ENCODE results near the gene ASMTL. TPM values are rescaled to one million over a fixed set of nuclear protein-coding genes. Genes with fewer than 3 reads are reported as not detected.
A peak's percentile ranks its signal among the peaks of the same experiment; 100 is the strongest.

The ASMTL gene
- total RNA-seq, 1 donor from 2014 or later, result 24.5 TPM

DNA sequence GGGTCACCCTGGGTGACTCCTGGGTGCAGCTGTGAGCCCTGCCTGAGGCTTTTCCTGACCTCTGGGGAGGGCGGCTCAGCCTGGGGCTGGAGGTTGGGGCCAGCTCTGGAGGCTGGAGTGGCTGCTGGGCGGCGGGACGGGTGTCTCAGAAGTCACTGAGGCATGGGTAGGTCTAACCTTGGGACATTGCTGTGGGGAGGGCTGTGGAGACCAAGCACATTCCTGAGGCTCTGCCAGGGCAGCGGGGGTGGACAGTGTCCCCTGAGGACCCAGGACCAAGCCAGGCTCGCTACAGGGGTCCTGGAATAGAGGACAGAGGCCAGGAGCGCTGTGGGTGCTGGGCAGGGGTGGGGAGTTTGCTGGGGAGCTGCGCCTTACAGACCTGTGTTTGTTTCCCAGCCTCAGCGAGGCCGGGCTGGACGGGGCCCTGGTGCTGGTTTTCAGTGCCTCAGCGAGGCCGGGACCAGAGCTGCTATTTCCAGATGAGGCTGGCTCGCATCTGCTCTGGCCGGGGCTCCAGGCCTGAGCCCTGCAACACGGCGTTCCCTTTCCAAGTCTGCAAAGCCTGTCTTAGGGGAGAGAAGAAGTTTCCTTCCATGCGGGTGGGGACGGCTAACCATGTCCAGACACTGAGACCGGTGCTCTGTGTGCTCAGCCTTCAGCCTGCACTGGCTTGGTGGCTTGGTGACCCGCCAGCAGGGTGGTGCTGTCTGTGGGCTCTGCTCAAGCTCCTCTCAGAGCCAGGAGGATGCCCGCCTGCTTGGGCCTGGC, 57.8 kb downstream of the ASMTL start:
- TF ChIP-seq, protein P1, sequence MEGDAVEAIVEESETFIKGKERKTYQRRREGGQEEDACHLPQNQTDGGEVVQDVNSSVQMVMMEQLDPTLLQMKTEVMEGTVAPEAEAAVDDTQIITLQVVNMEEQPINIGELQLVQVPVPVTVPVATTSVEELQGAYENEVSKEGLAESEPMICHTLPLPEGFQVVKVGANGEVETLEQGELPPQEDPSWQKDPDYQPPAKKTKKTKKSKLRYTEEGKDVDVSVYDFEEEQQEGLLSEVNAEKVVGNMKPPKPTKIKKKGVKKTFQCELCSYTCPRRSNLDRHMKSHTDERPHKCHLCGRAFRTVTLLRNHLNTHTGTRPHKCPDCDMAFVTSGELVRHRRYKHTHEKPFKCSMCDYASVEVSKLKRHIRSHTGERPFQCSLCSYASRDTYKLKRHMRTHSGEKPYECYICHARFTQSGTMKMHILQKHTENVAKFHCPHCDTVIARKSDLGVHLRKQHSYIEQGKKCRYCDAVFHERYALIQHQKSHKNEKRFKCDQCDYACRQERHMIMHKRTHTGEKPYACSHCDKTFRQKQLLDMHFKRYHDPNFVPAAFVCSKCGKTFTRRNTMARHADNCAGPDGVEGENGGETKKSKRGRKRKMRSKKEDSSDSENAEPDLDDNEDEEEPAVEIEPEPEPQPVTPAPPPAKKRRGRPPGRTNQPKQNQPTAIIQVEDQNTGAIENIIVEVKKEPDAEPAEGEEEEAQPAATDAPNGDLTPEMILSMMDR (IDR thresholded peaks at IDR 0.05; ENCODE audit: unreplicated experiment), result no peak
- Mint-ChIP-seq H3K27me3 (no peaks in the 10 kb centered on the region), H3K27ac (no peak overlapping the region), H3K4me1 (ENCODE audit: low read depth) (peaks cover 20% of the 10 kb centered on the region), H3K4me3 (ENCODE audit: low read depth) (peak overlapping the region; percentile 56), H3K36me3 (ENCODE audit: insufficient read depth) (peaks cover 13% of the 10 kb centered on the region), H3K9me3 (ENCODE audit: low read depth) (no peaks in the 10 kb centered on the region)
- DNase-seq (ENCODE audit: low spot score, unreplicated experiment), result no peak

DNA sequence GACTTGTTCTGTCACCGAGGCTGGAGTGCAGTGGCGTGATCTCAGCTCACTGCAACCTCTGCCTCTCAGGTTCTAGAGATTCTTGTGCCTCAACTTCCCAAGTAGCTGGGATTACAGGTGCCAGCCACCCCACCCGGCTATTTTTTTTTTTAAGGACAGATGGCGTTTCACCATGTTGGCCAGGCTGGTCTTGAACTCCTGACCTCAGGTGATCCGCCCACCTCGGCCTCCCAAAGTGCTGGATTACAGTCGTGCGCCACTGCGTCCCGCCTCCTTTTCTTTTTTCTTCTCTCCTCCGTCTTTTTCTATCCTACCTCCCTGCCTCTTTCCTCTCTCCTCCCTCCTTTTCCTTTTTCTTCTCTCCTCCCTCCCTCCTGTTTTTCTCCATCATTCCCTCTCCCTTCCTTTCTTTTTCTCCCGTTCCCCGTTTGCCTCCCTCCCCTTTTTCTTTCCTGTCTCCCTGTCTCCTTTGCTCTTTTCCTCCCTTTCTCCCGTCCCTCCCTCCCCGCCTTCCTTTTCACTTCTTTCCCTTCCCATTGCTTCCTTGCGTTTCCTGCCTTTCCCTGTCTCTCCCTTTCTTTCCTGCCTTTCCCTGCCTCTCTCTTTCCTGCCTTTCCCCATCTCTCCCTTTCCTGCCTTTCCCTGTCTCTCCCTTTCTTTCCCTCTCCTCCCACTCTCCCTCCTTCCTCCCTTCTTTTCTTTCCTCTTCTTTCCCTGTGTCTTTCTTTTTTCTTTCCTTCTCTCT, 58.7 kb downstream of the ASMTL start:
- Mint-ChIP-seq H3K4me3 (ENCODE audit: low read depth) (peak overlapping the region; percentile 94), H3K4me1 (ENCODE audit: low read depth) (peaks cover 20% of the 10 kb centered on the region), H3K27me3 (no peaks in the 10 kb centered on the region), H3K27ac (peak overlapping the region; percentile 85), H3K36me3 (ENCODE audit: insufficient read depth) (peaks cover 15% of the 10 kb centered on the region), H3K9me3 (ENCODE audit: low read depth) (no peaks in the 10 kb centered on the region)
- no peak for DNase-seq (ENCODE audit: low spot score, unreplicated experiment)
- TF ChIP-seq, protein P1 (IDR thresholded peaks at IDR 0.05; ENCODE audit: unreplicated experiment), result no peak

DNA sequence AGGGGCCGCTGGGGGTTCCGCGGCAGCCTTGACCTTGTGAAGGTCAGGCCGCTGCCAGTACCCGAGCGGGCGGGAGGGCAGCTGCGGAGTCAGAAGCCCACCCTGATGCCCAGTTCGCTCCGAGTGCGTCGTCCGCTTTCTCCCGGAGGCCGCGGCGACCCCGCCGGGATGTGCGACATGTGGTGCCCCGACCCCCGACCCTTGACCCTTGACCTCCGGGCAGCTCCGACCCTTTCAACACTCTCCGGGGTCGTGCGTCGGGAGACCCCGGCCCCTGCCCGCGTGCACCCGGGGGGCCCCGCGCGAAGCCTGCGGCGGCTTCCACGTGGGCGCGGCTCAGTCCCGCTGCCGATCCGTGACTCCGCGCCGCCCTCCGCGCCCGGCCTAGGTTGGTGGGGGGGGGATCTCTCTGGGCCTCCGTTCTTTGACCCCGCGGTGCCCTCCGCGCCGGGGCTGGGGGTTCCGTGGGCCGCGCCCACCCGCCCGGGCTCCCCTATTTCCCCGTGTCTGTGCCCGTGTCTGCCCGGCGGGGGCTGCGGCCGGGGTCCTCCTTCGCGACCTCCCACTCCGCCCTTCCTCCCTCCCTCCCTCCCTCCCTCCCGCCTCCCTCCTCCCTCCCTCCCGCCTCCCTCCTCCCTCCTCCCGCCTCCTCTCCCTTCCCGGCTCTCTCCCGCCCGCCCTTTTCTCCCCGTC, 60.2 kb downstream of the ASMTL start:
- Mint-ChIP-seq H3K9me3 (ENCODE audit: low read depth) (no peaks in the 10 kb centered on the region), H3K27ac (peak overlapping the region; percentile 94), H3K36me3 (ENCODE audit: insufficient read depth) (peaks cover 25% of the 10 kb centered on the region), H3K27me3 (no peaks in the 10 kb centered on the region), H3K4me3 (ENCODE audit: low read depth) (peak overlapping the region; percentile 94), H3K4me1 (ENCODE audit: low read depth) (peaks cover 24% of the 10 kb centered on the region)
- TF ChIP-seq, protein P1 (IDR thresholded peaks at IDR 0.05; ENCODE audit: unreplicated experiment), result no peak
- peak; percentile 50 for DNase-seq (ENCODE audit: low spot score, unreplicated experiment)

DNA sequence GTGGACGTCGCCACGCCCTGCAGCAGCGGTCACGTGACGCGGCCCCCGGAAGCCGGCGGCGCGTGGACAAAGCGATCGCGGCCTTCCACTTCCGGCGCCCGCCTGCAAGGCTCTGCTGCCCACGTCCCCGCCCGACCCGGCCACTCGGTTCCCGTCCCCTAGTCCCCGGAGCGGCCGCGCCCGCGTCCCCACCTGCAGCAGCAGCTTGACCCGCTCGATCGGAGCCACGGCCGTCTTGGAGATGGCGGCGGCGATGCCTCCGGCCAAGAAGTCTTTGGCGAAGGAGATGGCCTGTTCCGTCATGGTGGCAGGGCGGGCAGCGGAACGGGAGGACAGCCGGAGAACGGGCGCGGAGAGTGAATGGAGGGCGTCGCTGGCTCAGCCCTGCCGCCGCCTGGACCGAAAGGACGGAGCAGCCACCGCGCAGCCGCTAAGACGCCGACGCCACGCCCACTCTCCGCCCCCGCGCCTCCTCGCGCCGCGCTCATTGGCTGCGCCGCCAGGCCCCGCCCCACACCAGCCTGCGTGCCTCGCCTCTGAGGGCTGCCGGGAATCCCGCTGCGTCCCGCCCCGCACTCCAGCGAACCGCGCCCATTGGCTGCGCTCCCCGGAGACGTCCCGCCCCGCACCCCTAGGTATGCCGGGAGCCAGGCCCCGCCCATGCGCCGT, 60.9 kb downstream of the ASMTL start, which contains the start of gene SLC25A6:
Gene SLC25A6, minus strand, starts transcription at position 407 of the 669 bp plus-strand sequence. Its CDS starts 104 bp downstream, at position 303.
- TF ChIP-seq, protein P1 (IDR thresholded peaks at IDR 0.05; ENCODE audit: unreplicated experiment), result peak; percentile 28
- Mint-ChIP-seq H3K36me3 (ENCODE audit: insufficient read depth) (peaks cover 24% of the 10 kb centered on the region), H3K27ac (peak within 1 kb of the TSS; percentile 97), H3K27me3 (no peaks in the 10 kb centered on the region), H3K9me3 (ENCODE audit: low read depth) (no peaks in the 10 kb centered on the region), H3K4me3 (ENCODE audit: low read depth) (peak within 1 kb of the TSS; percentile 94), H3K4me1 (ENCODE audit: low read depth) (peaks cover 24% of the 10 kb centered on the region)
- peak; percentile 99 for DNase-seq (ENCODE audit: low spot score, unreplicated experiment)
